Gastroesophageal sphincter (tissue), 4 donors: ENCODE results near the gene ACER2. TPM values are rescaled to one million over a fixed set of nuclear protein-coding genes. Genes with fewer than 3 reads are reported as not detected.
"Not testable (repeated sequence)": the region's sequence is repeated elsewhere in the genome, so short reads cannot be mapped to it uniquely, and the experiment has no call there.

Experiments used
- ATAC-seq: fragments of 150-250 bp; one replicate; pipeline ENCODE4 v1.9.1; 2016; ENCODE audit warnings: mild to moderate bottlenecking, moderate library complexity
- H3K27ac ChIP-seq, 4 donors: fragments of 200-600 bp; sonication (generic) in 3 of 4; 1 replicate in 3 of 4; 2 replicates in 1 of 4; pipeline ENCODE4 v1.5.1; 2016 to 2019
- H3K27me3 ChIP-seq: fragments of 200-600 bp; sonication (generic); one replicate; pipeline ENCODE4 v1.5.1; 2019
- H3K36me3 ChIP-seq, 2 donors: fragments of 200-600 bp; sonication (generic); one replicate each; pipeline ENCODE4 v1.5.1; 2019; ENCODE audit warnings: control low read depth in 1 of 2
- H3K4me1 ChIP-seq, 3 donors: fragments of 200-600 bp; sonication (generic); 1 replicate in 2 of 3; 2 replicates in 1 of 3; pipeline ENCODE4 v1.5.1; 2016 to 2019; ENCODE audit warnings: control low read depth in 2 of 3
- H3K4me3 ChIP-seq, 2 donors: fragments of 200-600 bp; sonication (generic); one replicate each; pipeline ENCODE4 v1.5.1; 2019; ENCODE audit warnings: mild to moderate bottlenecking in 1 of 2, moderate library complexity in 1 of 2
- H3K9me3 ChIP-seq, 3 donors: fragments of 200-600 bp; sonication (generic); one replicate each; pipeline ENCODE4 v1.5.1; 2017 to 2019; ENCODE audit warnings: control low read depth in 2 of 3
- EP300 ChIP-seq: sonication (generic); formaldehyde crosslinking; IDR thresholded peaks from one replicate; pipeline ENCODE4 v1.6.1; 2017; ENCODE audit warnings: antibody characterized with exemption, mild to moderate bottlenecking
- POLR2A ChIP-seq, 2 donors: fragments of 450-650 bp; IDR thresholded peaks; one replicate each; pipeline ENCODE4 v1.6.1; 2017; ENCODE audit warnings: antibody characterized with exemption in 2 of 2, mild to moderate bottlenecking in 2 of 2, moderate library complexity in 1 of 2
- POLR2AphosphoS5 ChIP-seq: sonication (generic); formaldehyde crosslinking; IDR thresholded peaks from one replicate; pipeline ENCODE4 v1.6.1; 2017; ENCODE audit warnings: antibody characterized with exemption
- WGBS, 2 donors: methylation state at CpG; one replicate each; pipeline ENCODE4 v1.1.5; 2018; ENCODE audit warnings: low coverage in 1 of 2; 5-methylcytosine and 5-hydroxymethylcytosine counted together
- total RNA-seq, 4 donors: library from RNA; depleted of rRNA; stranded (reverse); fragments of >200 nt; gene quantifications; one replicate each; pipeline ENCODE4 v1.1.0, GENCODE V29; 2016
- TF ChIP-seq, protein P1 (sequence below), 4 experiments: fragments of 200-600 bp in 2 of 4; fragments of 450-650 bp in 2 of 4; sonication (generic) in 1 of 4; IDR thresholded peaks; one replicate each; pipeline ENCODE4 v1.5.1; 2017 to 2019; ENCODE audit warnings: antibody characterized with exemption in 4 of 4, mild to moderate bottlenecking in 2 of 4, moderate library complexity in 2 of 4

Gene ACER2
- total RNA-seq, 4 donors from 2014 or later = 2.4 to 6.1 (median 3.2) TPM

DNA sequence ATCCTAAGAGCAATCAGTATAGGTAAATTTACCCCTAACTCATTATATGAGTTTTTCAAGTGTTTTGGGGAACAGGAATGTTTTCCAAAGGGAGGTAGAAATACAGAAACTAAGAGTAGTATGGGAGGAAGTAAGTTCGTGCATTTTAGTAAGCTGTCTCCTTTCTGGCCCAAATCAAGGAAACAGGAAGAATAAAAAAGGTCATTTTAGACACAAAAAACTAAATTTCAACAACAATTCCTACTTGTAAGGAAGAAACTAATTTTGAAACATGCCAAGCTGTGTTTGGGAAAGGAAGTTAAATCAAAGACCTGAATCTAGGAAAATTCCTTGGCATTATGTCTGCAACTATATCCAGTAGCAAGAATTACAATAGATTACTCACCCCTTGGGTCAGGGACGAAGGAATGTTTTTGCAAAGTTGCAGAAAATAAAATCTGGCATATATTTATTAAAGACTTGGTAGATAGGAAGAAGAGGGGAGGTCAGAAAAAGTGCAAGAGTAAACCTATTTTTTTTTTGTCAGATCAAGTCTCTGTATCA, 22.2 kb upstream of the ACER2 start:
- no peak for ATAC-seq

DNA sequence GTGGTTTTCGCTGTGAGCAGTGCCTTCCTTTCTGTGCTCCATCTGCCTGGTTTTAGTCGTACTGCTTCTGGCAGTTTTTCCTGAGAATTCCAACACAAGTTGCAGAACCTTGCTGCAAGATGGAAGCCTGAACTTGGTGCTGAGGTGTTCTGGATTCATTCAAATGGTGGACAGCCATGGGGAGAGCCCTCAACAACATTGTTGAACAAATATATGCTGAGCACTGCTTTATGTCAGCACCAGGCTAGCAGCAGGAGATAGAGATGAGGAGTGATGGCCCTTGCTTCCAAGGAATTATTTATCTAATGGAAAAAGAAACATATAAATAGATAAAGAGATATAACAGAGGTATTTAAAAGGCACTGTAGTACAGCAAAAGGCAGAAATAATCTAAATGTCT, 21.5 kb upstream of the ACER2 start:
- Histone ChIP-seq H3K9me3 (no peaks in the 10 kb centered on the region), H3K4me3 (no peak overlapping the region), H3K4me1 (no peaks in the 10 kb centered on the region), H3K27me3 (no peaks in the 10 kb centered on the region), H3K36me3 (no peaks in the 10 kb centered on the region), H3K27ac (no peak overlapping the region)
- WGBS, 2 donors = 40 to 61% methylated on average over 2 of the region's 2 CpGs
- TF ChIP-seq POLR2A (IDR thresholded peaks at IDR 0.05) (no peak), POLR2AphosphoS5 (no peak), EP300 (no peak)
- TF ChIP-seq, protein P1, sequence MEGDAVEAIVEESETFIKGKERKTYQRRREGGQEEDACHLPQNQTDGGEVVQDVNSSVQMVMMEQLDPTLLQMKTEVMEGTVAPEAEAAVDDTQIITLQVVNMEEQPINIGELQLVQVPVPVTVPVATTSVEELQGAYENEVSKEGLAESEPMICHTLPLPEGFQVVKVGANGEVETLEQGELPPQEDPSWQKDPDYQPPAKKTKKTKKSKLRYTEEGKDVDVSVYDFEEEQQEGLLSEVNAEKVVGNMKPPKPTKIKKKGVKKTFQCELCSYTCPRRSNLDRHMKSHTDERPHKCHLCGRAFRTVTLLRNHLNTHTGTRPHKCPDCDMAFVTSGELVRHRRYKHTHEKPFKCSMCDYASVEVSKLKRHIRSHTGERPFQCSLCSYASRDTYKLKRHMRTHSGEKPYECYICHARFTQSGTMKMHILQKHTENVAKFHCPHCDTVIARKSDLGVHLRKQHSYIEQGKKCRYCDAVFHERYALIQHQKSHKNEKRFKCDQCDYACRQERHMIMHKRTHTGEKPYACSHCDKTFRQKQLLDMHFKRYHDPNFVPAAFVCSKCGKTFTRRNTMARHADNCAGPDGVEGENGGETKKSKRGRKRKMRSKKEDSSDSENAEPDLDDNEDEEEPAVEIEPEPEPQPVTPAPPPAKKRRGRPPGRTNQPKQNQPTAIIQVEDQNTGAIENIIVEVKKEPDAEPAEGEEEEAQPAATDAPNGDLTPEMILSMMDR (IDR thresholded peaks at IDR 0.05) = no peak
- ATAC-seq = no peak

More for the DNA sequence above, 22.2 kb upstream of the ACER2 start:
- no peak overlapping the region for H3K4me3 ChIP-seq
- TF ChIP-seq POLR2A (IDR thresholded peaks at IDR 0.05) (no peak), EP300 (no peak), POLR2AphosphoS5 (no peak)
- TF ChIP-seq, protein P1 (IDR thresholded peaks at IDR 0.05) = no peak
- no peaks in the 10 kb centered on the region for H3K27me3 ChIP-seq
- no peaks in the 10 kb centered on the region for H3K9me3 ChIP-seq
- H3K27ac ChIP-seq = no peak overlapping the region
- 38 to 50% methylated on average over 2 of the region's 2 CpGs for WGBS, 2 donors
- H3K4me1 ChIP-seq = no peaks in the 10 kb centered on the region
- no peaks in the 10 kb centered on the region for H3K36me3 ChIP-seq

DNA sequence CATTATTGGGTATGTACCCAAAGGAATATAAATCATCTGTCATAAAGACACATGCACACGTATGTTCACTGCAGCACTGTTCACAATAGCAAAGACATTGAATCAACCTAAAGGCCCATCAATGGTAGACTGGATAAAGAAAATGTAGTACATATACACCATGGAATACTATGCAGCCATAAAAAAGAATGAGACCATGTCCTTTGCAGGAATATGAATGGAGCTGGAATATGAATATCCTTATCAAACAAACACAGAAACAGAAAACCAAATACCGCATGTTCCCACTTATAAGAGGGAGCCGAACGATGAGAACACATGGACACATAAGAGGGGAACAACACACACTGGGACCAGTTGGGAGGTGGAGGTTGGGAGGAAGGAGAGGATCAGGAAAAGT, 19.3 kb upstream of the ACER2 start:
- not testable (repeated sequence) for H3K4me3 ChIP-seq, H3K4me1 ChIP-seq, H3K27me3 ChIP-seq, H3K27ac ChIP-seq, ATAC-seq, H3K9me3 ChIP-seq, H3K36me3 ChIP-seq
- WGBS, 2 donors = 85 to 95% methylated on average over 4 of the region's 4 CpGs

DNA sequence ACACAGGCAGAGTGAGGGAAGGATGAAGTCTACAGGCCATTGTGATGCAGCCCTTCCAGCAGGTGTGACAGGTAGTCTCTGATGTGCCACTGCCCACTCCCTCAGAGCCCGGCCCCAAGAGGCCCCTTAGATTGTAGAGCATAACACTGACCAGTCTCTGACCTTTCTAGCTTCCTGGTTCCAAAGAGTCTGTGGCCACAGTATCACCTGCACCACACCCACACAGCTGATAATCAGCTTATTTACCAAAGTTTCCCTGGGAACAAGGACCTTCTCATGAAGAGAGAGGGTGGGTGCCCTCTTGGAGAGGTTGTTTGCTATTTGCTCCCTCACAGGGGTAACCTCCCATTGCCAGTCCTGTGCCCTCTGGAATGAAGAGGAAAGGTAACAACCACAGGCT, 11.0 kb upstream of the ACER2 start:
- ATAC-seq = no peak
- H3K4me3 ChIP-seq = no peak overlapping the region
- no peaks in the 10 kb centered on the region for H3K4me1 ChIP-seq
- no CpG with 5 or more reads among the region's 1 CpG for WGBS, 2 donors
- H3K9me3 ChIP-seq = peaks cover 0 to 3% (median 0%) of the 10 kb centered on the region in 3 donors
- H3K27ac ChIP-seq = no peak overlapping the region
- no peaks in the 10 kb centered on the region for H3K27me3 ChIP-seq
- H3K36me3 ChIP-seq = no peaks in the 10 kb centered on the region
- TF ChIP-seq POLR2AphosphoS5 (no peak), EP300 (no peak), POLR2A (IDR thresholded peaks at IDR 0.05) (no peak)
- TF ChIP-seq, protein P1 (IDR thresholded peaks at IDR 0.05) = no peak

DNA sequence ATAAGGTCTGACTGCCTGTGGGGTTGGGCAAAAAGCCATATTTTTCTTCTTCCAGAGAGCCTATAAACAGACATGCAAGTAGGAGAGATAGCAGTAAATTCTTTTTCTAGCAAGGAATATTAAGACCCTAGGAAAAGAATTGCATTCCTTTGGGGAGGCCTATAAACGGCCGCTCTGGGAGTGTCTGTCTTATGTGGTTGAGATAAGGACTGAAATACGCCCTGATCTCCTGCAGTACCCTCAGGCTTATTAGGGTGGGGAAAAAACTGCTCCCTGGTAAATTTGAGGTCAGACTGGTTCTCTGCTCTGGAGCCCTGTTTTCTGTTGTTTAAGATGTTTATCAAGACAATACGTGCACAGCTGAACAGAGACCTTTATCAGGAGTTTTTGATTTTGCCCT, 5.6 kb upstream of the ACER2 start:
- not testable (repeated sequence) for H3K4me1 ChIP-seq, ATAC-seq, H3K36me3 ChIP-seq, H3K4me3 ChIP-seq, H3K27me3 ChIP-seq, H3K27ac ChIP-seq
- peaks cover 0 to 14% (median 0%) of the 10 kb centered on the region in 3 donors for H3K9me3 ChIP-seq
- 79 to 88% methylated on average over 3 to 4 of the region's 4 CpGs for WGBS, 2 donors

DNA sequence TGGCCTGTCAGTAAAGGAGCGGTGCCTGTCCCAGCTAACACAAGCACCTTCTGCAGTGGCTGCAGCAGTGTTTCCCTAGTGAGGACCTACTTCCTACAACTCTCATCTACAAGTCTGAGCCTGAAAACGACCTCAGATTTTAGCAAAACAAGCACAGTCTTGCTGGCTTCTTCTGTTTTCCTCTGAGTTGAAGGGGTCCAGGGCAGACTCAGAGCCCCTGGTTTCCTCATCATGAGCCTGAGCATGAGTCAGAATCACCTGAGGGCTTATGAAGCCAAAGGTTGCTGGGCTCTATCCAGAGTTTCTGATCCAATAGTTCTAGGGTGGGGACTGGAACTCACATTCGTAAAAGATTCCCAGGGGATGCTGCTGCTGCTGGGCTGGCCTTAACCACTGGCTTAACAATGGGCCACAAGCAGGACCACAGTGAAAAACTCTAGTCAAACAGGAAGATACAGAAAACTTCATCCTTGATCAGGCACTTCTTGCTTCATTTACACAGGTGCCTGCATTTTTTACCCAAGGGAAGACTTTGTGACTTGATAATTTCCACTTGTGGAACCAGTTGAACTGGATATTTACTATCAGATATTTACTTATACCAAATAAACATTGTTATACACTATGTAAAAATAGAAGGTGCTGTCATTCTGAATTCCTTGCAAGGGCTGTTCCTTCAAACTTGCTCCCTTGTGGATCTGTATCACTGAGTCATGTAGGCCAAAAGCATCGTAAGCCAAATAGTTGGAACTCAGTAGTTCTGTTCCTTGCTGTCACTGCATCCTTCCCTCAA, 4.3 kb upstream of the ACER2 start:
- WGBS, 2 donors = 76 to 85% methylated on average over 2 to 3 of the region's 4 CpGs
- Histone ChIP-seq H3K27me3 (no peaks in the 10 kb centered on the region), H3K4me1 (peaks cover 0 to 9% (median 0%) of the 10 kb centered on the region in 3 donors), H3K36me3 (no peaks in the 10 kb centered on the region), H3K27ac (no peak overlapping the region), H3K4me3 (no peak overlapping the region), H3K9me3 (peaks cover 0 to 14% (median 0%) of the 10 kb centered on the region in 3 donors)
- no peak for ATAC-seq
- TF ChIP-seq POLR2AphosphoS5 = no peak
- no peak for TF ChIP-seq POLR2A (IDR thresholded peaks at IDR 0.05)
- TF ChIP-seq, protein P1 (IDR thresholded peaks at IDR 0.05) = no peak
- no peak for TF ChIP-seq EP300
